ENCODE data around the gene PITPNC1. TPM values are rescaled to one million over a fixed set of nuclear protein-coding genes. Genes with fewer than 3 reads are reported as not detected.
A peak's percentile ranks its signal among the peaks of the same experiment; 100 is the strongest.

PITPNC1 gene
- polyA plus RNA-seq, 1 of the 3 experiments (the other 2 are of a cell fraction): 18.4 TPM

DNA sequence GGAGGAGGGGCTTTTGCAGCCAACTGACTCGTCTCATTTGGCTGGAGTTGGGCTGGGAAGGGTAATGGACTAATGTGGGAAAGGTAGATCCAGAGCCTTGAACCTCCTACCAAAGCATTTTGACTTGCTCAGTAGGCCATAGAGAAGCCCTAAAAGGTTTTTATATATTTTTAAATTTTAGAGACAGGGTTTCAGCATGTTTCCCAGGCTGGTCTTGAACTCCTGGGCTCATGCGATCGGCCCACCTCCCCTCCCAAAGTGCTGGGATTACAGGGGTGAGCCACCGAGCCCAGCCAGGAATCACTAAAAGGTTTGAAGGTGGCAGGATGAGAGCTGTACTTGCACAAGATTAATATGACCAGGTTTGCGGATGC lies 2.0 kb upstream of the PITPNC1 start:
- Histone ChIP-seq H3K4me3 (ENCODE audit: low read depth in 2 of 2, low read length in 1 of 2) (no peak overlapping the region), H3K9me3 (no peaks in the 10 kb centered on the region), H3K36me3 (replicated peaks in 1 of 2; ENCODE audit: control insufficient read depth in 1 of 2, insufficient read depth in 2 of 2, low read length in 1 of 2) (no peaks in the 10 kb centered on the region), H3F3A (replicated peaks; ENCODE audit: insufficient read depth) (peaks cover 24% of the 10 kb centered on the region), H3K9me2 (no peaks in the 10 kb centered on the region), H2AFZ (ENCODE audit: low read depth) (peak overlapping the region; percentile 68; the same call in 1 of the 2 replicates), H3K27ac (ENCODE audit: low read depth in 2 of 2, low read length in 1 of 2) (peak overlapping the region; percentile 53 to 97; a peak in 3 of 4 replicates), H3K4me1 (ENCODE audit: control insufficient read depth in 1 of 2, insufficient read depth in 2 of 2, low read depth in 1 of 2, low read length in 1 of 2) (peaks cover 16 to 21% of the 10 kb centered on the region in 2 experiments; a peak in 3 of 4 replicates), H3K4me2 (peak overlapping the region; percentile 97; the same call in 1 of the 2 replicates), H3K9ac (no peak overlapping the region), H3K27me3 (ENCODE audit: insufficient read depth) (no peaks in the 10 kb centered on the region), H3K79me2 (ENCODE audit: insufficient read depth) (peaks cover 18% of the 10 kb centered on the region), H4K20me1 (ENCODE audit: insufficient read depth) (no peaks in the 10 kb centered on the region)
- DNase-seq: no peak
- ChIA-PET POLR2A (interaction anchor here (1.1 to 1.3 kb wide), 2 partner anchors 230 to 248 kb away, joined by 3 read pairs; no protein-coding TSS in a partner anchor), CTCF (interaction anchor here (0.6 to 10.1 kb wide), 48 partner anchors 12 to 485 kb away, joined by 3 to 284 read pairs (median 6); partner anchors contain the start of genes BPTF, NOL11 and PSMD12)
- WGBS (ENCODE audit: low lambda C conversion rate): 82% methylated on average over 5 of the region's 5 CpGs
- TF ChIP-seq, protein P1, sequence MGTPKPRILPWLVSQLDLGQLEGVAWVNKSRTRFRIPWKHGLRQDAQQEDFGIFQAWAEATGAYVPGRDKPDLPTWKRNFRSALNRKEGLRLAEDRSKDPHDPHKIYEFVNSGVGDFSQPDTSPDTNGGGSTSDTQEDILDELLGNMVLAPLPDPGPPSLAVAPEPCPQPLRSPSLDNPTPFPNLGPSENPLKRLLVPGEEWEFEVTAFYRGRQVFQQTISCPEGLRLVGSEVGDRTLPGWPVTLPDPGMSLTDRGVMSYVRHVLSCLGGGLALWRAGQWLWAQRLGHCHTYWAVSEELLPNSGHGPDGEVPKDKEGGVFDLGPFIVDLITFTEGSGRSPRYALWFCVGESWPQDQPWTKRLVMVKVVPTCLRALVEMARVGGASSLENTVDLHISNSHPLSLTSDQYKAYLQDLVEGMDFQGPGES (IDR thresholded peaks at IDR 0.05; ENCODE audit: low read depth, low read length): no peak
- no peak for TF ChIP-seq GATA2 (CRISPR knock-in tag; IDR thresholded peaks at IDR 0.05)
- TF ChIP-seq RXRA (IDR thresholded peaks at IDR 0.05; ENCODE audit: borderline replicate concordance, low read depth): no peak
- TF ChIP-seq TAF1 (IDR thresholded peaks at IDR 0.05; ENCODE audit: borderline replicate concordance, low read depth, low read length): no peak
- TF ChIP-seq NFIC (IDR thresholded peaks at IDR 0.05; ENCODE audit: borderline replicate concordance): no peak
- TF ChIP-seq RFX5 (IDR thresholded peaks at IDR 0.05; ENCODE audit: low read length): no peak
- no peak for TF ChIP-seq ELF1 (IDR thresholded peaks at IDR 0.05)
- TF ChIP-seq, protein P2, sequence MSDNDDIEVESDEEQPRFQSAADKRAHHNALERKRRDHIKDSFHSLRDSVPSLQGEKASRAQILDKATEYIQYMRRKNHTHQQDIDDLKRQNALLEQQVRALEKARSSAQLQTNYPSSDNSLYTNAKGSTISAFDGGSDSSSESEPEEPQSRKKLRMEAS (IDR thresholded peaks at IDR 0.05; ENCODE audit: low read depth): no peak
- TF ChIP-seq POLR2AphosphoS5 (IDR thresholded peaks at IDR 0.05; ENCODE audit: low read depth, low read length): no peak
- no peak for TF ChIP-seq EP300 (IDR thresholded peaks at IDR 0.05; ENCODE audit: borderline replicate concordance in 1 of 2, low read depth in 1 of 2, low read length in 1 of 2)
- TF ChIP-seq MXI1 (IDR thresholded peaks at IDR 0.05; ENCODE audit: low read depth, low read length): no peak
- no peak for TF ChIP-seq EZH2phosphoT487 (IDR thresholded peaks at IDR 0.05; ENCODE audit: borderline replicate concordance, low read depth)

DNA sequence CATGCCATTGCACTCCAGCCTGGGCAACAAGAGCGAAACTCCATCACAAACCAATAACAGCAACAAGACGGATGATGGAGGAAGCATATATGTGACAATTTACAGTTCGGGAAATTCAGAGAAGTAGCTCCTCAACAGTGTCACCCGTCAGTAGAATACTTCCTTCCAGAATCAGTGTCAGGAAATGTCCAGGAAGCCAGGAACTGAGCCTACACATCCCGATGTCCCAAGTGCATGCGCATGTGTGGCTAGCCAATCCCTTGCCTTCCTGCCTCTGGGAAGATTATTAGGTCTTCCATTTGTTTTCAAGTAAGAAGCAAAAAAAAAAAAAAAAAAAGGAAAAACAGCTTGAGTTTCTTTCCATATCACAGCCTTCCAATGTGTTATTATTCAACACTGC lies 1.4 kb upstream of the PITPNC1 start:
- no peak for DNase-seq
- Histone ChIP-seq H3K27ac (ENCODE audit: low read depth in 2 of 2, low read length in 1 of 2) (peak overlapping the region; percentile 97 to 98), H3K9me3 (no peaks in the 10 kb centered on the region), H3F3A (replicated peaks; ENCODE audit: insufficient read depth) (peaks cover 22% of the 10 kb centered on the region), H3K9ac (peak overlapping the region; percentile 85; the same call in 1 of the 2 replicates), H3K4me3 (ENCODE audit: low read depth in 2 of 2, low read length in 1 of 2) (peak overlapping the region; percentile 74 to 95; a peak in 2 of 4 replicates), H3K9me2 (no peaks in the 10 kb centered on the region), H2AFZ (ENCODE audit: low read depth) (no peak overlapping the region), H3K4me1 (ENCODE audit: control insufficient read depth in 1 of 2, insufficient read depth in 2 of 2, low read depth in 1 of 2, low read length in 1 of 2) (peaks cover 16 to 21% of the 10 kb centered on the region in 2 experiments; a peak in 3 of 4 replicates), H3K36me3 (replicated peaks in 1 of 2; ENCODE audit: control insufficient read depth in 1 of 2, insufficient read depth in 2 of 2, low read length in 1 of 2) (no peaks in the 10 kb centered on the region), H3K27me3 (ENCODE audit: insufficient read depth) (no peaks in the 10 kb centered on the region), H3K79me2 (ENCODE audit: insufficient read depth) (peaks cover 24% of the 10 kb centered on the region), H3K4me2 (peak overlapping the region; percentile 97), H4K20me1 (ENCODE audit: insufficient read depth) (no peaks in the 10 kb centered on the region)
- WGBS (ENCODE audit: low lambda C conversion rate): 92% methylated on average over 6 of the region's 6 CpGs
- CTCF ChIA-PET: interaction anchor here (0.7 to 10.1 kb wide), 30 partner anchors 12 to 449 kb away, joined by 3 to 284 read pairs (median 12); partner anchors contain the start of genes BPTF, NOL11 and PSMD12
- TF ChIP-seq EZH2phosphoT487 (IDR thresholded peaks at IDR 0.05; ENCODE audit: borderline replicate concordance, low read depth) (no peak), JUND (IDR thresholded peaks at IDR 0.05) (no peak), YY1 (IDR thresholded peaks at IDR 0.05; ENCODE audit: low read depth) (no peak), MEF2A (IDR thresholded peaks at IDR 0.05; ENCODE audit: borderline replicate concordance, low read depth) (no peak), SIN3A (IDR thresholded peaks at IDR 0.05; ENCODE audit: borderline replicate concordance, low read depth, low read length) (no peak), CHD2 (IDR thresholded peaks at IDR 0.05; ENCODE audit: low read length, partially characterized antibody) (no peak), EP300 (IDR thresholded peaks at IDR 0.05; ENCODE audit: borderline replicate concordance in 1 of 2, low read depth in 1 of 2, low read length in 1 of 2) (no peak), RXRA (IDR thresholded peaks at IDR 0.05; ENCODE audit: borderline replicate concordance, low read depth) (no peak), RFX5 (IDR thresholded peaks at IDR 0.05; ENCODE audit: low read length) (no peak), RCOR1 (IDR thresholded peaks at IDR 0.05; ENCODE audit: low read length) (no peak)
- TF ChIP-seq, protein P1 (IDR thresholded peaks at IDR 0.05; ENCODE audit: low read depth, low read length): no peak
- POLR2A ChIA-PET: interaction anchor here (1.1 to 1.6 kb wide), 3 partner anchors 10 to 248 kb away, joined by 3 to 4 read pairs (median 3); no protein-coding TSS in a partner anchor
